ENCODE data around the gene BOLA2. TPM values are rescaled to one million over a fixed set of nuclear protein-coding genes. Genes with fewer than 3 reads are reported as not detected.
A peak's percentile ranks its signal among the peaks of the same experiment; 100 is the strongest.
"Not testable (repeated sequence)": the region's sequence is repeated elsewhere in the genome, so short reads cannot be mapped to it uniquely, and the experiment has no call there.

Gene BOLA2
- total and polyA plus RNA-seq, 11 donors: 2.2 to 16.3 (median 4.8) TPM

DNA sequence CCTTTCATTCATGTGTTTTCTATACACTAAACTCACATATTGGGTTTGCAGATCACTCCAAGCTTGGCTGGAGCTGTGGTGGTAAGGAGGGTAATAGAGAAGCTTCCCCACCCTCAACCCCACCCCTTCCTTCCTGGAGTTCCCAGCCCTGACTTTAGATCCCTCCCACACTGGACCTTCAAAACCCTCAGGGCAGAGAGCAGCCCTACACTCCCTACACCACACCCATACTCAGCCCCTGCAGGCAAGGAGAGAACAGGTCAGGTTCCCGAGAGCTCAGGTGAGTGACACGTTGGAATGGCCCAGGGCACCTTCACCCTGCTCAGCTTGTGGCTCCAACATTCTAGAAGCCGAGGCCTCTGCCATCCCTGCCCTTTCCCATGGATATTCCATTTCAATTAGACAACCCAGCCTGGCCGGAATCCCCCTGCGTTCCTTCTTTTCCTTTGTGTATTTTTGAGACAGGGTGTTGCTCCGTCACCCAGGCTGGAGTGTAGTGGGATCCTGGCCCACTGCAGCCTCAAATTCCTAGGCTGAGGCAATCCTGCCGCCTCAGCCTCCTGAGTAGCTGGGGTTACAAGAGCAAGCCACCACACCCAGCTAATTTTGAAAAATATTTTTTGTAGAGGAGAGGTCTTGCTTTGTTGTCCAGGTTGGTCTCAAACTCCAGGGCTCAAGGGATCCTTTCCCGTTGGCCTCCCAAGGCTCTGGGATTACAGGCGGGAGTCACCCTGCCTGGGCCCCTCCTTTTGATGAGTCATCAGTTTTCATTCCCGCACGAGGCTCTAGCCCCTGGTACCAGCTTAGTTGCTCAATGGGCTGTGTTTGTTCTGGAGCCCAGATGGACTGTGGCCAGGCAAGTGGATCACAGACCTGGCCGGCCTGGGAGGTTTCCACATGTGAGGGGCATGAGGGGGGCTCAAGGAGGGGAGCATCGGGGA is 5.8 kb upstream of the BOLA2 start, which contains the start of gene SULT1A4:
SULT1A4 (plus strand) TSS at position 208 of the 941 bp plus-strand sequence. CDS start 1,473 bp downstream, outside the sequence.
- H3K36me3 ChIP-seq; H3K4me1 ChIP-seq; H3K27ac ChIP-seq; H3K9me3 ChIP-seq; DNase-seq; intact Hi-C loops (cut with DNase I); H3K27me3 ChIP-seq; H3K4me3 ChIP-seq: not testable (repeated sequence)
- ATAC-seq: peak; percentile 29 to 65 (median 48)
- no CpG with 5 or more reads among the region's 13 CpGs for WGBS, 4 donors

DNA sequence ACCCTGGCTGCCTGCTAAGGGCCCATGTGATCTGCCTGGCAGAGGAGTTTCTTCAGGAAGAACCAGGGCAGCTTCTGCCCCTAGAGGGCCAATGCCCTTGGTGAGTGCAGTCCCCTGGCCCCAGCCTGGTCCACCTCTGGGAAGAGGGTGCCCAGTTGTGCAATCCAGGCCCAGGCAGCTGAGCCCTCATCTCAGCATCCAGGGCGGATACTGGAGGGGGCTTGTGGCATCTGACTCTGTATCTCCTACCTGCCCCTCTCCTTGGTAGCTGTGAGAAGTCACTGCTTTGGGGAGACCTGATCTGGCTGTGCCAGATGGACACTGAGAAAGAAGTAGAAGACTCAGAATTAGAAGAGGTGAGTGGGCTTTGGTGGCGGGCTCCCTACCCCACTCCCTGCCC is 3.5 kb upstream of the BOLA2 start:
- H3K36me3 ChIP-seq; ATAC-seq; H3K4me3 ChIP-seq; H3K9me3 ChIP-seq; H3K4me1 ChIP-seq; H3K27ac ChIP-seq; H3K27me3 ChIP-seq; intact Hi-C loops (cut with DNase I): not testable (repeated sequence)
- WGBS, 4 donors: 95 to 99% methylated on average over 1 of the region's 2 CpGs; no CpG with 5 or more reads in 2 of the 4 donors
- peak in 1 of 5 donors; percentile 22 for DNase-seq

DNA sequence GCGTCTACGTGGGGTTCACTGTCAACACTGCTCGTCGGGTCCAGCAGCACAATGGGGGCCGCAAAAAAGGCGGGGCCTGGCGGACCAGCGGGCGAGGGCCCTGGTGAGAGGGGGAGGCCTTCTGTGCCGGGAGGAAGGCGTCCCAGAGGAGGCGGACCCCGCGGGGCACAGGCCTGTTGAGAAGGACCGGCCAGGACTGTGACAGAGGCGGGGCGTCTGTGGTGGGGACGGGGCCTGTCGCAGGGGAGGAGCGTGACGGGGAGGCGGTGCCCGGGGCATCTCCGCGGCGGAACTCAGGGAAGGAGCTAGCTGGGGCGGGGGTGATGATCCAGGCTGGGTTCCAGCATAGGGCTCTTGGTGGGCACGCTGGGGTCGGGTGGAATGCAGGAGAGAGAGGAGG is 677 bp upstream of the BOLA2 start:
- WGBS, 4 donors: no CpG with 5 or more reads among the region's 29 CpGs
- H3K27ac ChIP-seq; H3K27me3 ChIP-seq; intact Hi-C loops (cut with DNase I); H3K4me3 ChIP-seq; H3K9me3 ChIP-seq; DNase-seq; H3K36me3 ChIP-seq; H3K4me1 ChIP-seq: not testable (repeated sequence)
- ATAC-seq: peak; percentile 60 to 84 (median 80)

DNA sequence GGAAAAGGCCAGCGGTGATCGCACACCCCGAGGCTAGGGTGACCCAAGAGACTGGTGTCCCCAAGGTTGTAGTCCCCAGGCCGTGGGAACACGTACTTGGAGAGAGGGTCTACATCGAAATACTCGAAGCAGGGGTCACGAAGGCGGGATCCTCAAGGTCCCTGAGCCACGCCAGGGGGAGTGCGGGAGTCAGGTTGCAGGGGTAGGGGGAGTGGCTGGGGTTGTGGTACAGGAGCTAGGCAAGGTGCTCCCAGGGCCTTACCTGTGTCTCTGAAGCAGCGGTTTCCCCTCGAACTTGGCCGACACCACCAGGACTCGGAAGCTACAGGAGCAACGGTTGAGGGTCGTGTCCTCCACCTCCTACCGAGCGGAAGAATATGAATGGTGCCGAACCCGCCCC is 397 bp downstream of the BOLA2 start:
- H3K27ac ChIP-seq; H3K36me3 ChIP-seq; intact Hi-C loops (cut with DNase I); H3K9me3 ChIP-seq; H3K27me3 ChIP-seq; H3K4me1 ChIP-seq; H3K4me3 ChIP-seq; DNase-seq: not testable (repeated sequence)
- WGBS, 4 donors: no CpG with 5 or more reads among the region's 21 CpGs
- peak; percentile 8 to 17 (median 12) for ATAC-seq

DNA sequence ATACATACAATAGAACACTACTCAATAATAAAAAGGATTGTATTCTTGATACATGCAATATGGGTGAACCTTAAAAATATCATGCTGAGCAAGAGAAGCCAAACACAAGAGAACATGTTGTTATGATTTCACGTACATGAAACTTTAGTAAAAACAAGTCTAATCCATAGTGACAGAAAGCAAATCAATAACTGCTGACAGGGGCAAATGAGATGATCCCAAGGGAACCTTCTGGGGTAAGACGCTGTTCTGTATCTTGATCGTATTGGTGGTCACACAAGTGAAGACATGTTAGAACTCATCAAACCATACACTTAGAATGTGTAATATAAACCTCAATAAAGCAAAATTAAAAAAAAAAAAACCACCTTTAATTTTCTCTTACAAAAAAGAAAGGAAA is 28.8 kb downstream of the BOLA2 start:
- H3K4me1 ChIP-seq; H3K27ac ChIP-seq; H3K4me3 ChIP-seq; H3K27me3 ChIP-seq; DNase-seq; ATAC-seq; H3K9me3 ChIP-seq; intact Hi-C loops (cut with DNase I): not testable (repeated sequence)
- peaks cover 0 to 21% (median 0%) of the 10 kb centered on the region in 9 donors for H3K36me3 ChIP-seq
- 94 to 100% (median 99%) methylated on average over 3 of the region's 3 CpGs for WGBS, 4 donors

DNA sequence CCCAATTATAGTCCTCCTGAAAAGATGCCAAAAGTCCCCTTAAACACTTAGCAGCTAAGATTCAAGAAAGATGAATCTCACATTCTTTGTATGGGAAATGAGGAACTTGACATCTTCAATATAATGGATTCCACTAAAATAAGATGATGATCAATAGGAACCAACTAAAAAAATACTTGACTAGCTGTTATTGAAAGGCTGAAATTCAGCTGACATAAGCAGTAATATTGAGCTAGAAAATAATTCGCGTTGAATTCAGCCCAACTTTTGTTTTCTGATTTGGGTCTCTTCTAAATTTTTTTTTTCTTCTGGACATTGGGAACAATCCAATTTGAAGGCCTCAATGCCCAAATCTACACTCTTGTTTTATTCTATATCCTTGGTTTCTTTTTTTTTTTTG is 30.6 kb downstream of the BOLA2 start:
- intact Hi-C loops (cut with DNase I); H3K9me3 ChIP-seq; ATAC-seq; H3K4me3 ChIP-seq; H3K4me1 ChIP-seq; DNase-seq; H3K27me3 ChIP-seq; H3K27ac ChIP-seq: not testable (repeated sequence)
- 95 to 100% (median 98%) methylated on average over 2 of the region's 2 CpGs for WGBS, 4 donors
- peaks cover 0 to 21% (median 0%) of the 10 kb centered on the region in 9 donors for H3K36me3 ChIP-seq

DNA sequence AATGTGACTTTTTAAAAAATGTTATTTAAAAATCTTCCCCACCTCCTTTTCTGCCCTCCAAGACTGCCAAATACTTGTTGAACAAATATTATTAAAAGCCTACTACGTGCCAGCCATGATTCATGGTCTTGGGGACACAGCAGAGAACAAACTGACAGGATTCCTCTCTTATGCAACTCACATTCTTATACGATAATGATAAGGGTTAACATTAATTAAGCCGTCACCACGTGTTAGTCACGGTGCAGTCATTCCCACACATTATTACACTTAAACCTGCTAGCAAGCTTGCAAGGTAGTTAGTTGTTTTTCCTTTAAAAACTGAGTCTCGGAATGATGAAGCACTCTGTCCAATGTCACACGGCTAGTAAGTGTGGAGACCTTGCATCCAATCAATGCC is 48.9 kb downstream of the BOLA2 start:
- H3K4me1 ChIP-seq; H3K27ac ChIP-seq; DNase-seq; H3K4me3 ChIP-seq; H3K36me3 ChIP-seq; H3K27me3 ChIP-seq; intact Hi-C loops (cut with DNase I); H3K9me3 ChIP-seq; ATAC-seq: not testable (repeated sequence)
- 56 to 84% (median 78%) methylated on average over 5 to 7 of the region's 7 CpGs for WGBS, 4 donors

Other genes with a start within 250 kb of the BOLA2 start
- gene NPIPB11, start 47.6 kb downstream of the BOLA2 start, total RNA-seq: 1 to 10 TPM in 1 of 9 donors, under 1 TPM in 8; 0.09 to 1.5 (median 0.42) TPM
- gene NPIPB11, start 47.6 kb downstream of the BOLA2 start, polyA plus RNA-seq: 1 to 10 TPM in 1 of 2 donors, under 1 TPM in 1; 0.40 to 1.4 TPM
- 10 to 100 TPM in 8 of 9 donors, 1 to 10 TPM in 1; 4.6 to 24.5 (median 14.4) TPM for gene SLX1B, start 182 bp upstream of the BOLA2 start, total RNA-seq
- gene SLX1B, start 182 bp upstream of the BOLA2 start, polyA plus RNA-seq: 10 to 100 TPM; 11.8 to 41.4 TPM
- 10 to 100 TPM in 2 of 9 donors, 1 to 10 TPM in 7; 2.1 to 17.3 (median 6.5) TPM for gene SULT1A4, start 5.6 kb upstream of the BOLA2 start, total RNA-seq
- gene SULT1A4, start 5.6 kb upstream of the BOLA2 start, polyA plus RNA-seq: 10 to 100 TPM; 12.9 to 19.2 TPM
- gene NPIPB12, start 52.1 kb upstream of the BOLA2 start, total RNA-seq: 10 to 100 TPM in 7 of 9 donors, 1 to 10 TPM in 2; 4.6 to 59.6 (median 14.1) TPM
- 10 to 100 TPM in 1 of 2 donors, 1 to 10 TPM in 1; 9.0 to 41.9 TPM for gene NPIPB12, start 52.1 kb upstream of the BOLA2 start, polyA plus RNA-seq
- gene SPN, start 208.9 kb upstream of the BOLA2 start, total RNA-seq: 10 to 100 TPM in 1 of 9 donors, 1 to 10 TPM in 6, under 1 TPM in 2; 0.44 to 17.0 (median 1.3) TPM
- 1 to 10 TPM in 1 of 2 donors, under 1 TPM in 1; 0.67 to 1.3 TPM for gene SPN, start 208.9 kb upstream of the BOLA2 start, polyA plus RNA-seq
- gene QPRT, start 224.8 kb upstream of the BOLA2 start, total RNA-seq: 10 to 100 TPM; 14.0 to 36.5 (median 23.6) TPM
- gene QPRT, start 224.8 kb upstream of the BOLA2 start, polyA plus RNA-seq: 10 to 100 TPM in 1 of 2 donors, 1 to 10 TPM in 1; 3.6 to 19.6 TPM